ENCODE data around the gene CC2D1A.
"Not testable (repeated sequence)": the region's sequence is repeated elsewhere in the genome, so short reads cannot be mapped to it uniquely, and the experiment has no call there.

The CC2D1A gene

DNA sequence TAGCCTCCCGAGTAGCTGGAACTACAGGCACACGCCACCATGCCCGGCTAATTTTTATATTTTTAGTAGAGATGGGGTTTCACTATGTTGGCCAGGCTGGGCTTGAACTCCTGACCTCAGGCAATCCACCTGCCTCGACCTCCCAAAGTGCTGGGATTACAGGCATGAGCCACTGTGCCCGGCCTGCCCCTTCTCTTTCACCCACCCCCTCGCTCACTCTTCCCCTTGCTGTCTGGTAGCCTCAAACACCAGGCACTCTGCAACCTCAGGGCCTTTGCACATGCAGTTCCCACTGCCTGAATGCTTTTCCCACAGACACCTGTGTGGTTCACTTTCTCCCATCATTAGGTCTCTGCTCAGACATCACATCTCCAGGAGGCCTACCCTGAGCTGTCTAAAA, 16.1 kb downstream of the CC2D1A start:
- not testable (repeated sequence) for H3K27me3 Mint-ChIP-seq; DNase-seq (ENCODE audit: low spot score in 2 of 2); H3K4me1 Mint-ChIP-seq; ATAC-seq (replicated peaks; ENCODE audit: extremely low read depth, poor library complexity, severe bottlenecking); H3K4me3 Mint-ChIP-seq; H3K9me3 Mint-ChIP-seq
- peak overlapping the region; percentile 59 for H3K27ac Mint-ChIP-seq (ENCODE audit: low read depth)
- peaks cover 28% of the 10 kb centered on the region for H3K36me3 Mint-ChIP-seq (ENCODE audit: insufficient read depth)

DNA sequence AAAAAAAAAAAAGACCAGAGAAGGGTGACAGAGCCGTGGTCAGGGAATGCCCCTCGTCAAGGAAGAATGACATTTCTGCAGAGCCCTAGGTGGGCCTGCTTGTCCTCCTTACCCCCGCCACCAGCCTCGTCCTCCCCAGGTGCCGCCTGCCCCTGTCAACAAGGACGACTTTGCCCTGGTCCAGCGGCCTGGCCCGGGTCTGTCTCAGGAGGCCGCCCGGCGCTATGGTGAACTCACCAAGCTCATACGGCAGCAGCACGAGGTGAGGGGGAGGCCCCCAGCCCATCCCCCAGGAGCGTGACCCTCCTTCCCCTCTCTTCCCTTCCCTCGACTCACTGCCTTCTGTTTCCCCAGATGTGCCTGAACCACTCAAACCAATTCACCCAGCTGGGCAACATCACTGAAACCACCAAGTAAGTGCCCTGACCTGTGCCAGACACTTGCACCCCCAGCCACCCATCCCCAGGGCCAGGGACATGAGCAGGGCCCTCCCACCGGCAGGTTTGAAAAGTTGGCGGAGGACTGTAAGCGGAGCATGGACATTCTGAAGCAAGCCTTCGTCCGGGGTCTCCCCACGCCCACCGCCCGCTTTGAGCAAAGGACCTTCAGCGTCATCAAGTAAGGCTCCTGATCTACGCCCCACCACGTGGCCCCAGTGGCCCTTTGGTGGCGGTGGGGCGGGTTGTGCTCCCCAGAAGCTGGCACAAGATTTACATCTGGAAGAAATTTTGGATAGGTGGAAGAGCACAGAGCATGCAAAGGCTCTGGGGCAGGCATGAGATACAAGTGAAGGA, 17.4 kb downstream of the CC2D1A start:
- DNase-seq (ENCODE audit: low spot score in 2 of 2) (no peak), ATAC-seq (replicated peaks; ENCODE audit: extremely low read depth, poor library complexity, severe bottlenecking) (no peak)
- peaks cover 4% of the 10 kb centered on the region for H3K4me1 Mint-ChIP-seq
- no peak overlapping the region for H3K4me3 Mint-ChIP-seq
- H3K27me3 Mint-ChIP-seq: no peaks in the 10 kb centered on the region
- H3K9me3 Mint-ChIP-seq: no peaks in the 10 kb centered on the region
- H3K36me3 Mint-ChIP-seq (ENCODE audit: insufficient read depth): peaks cover 23% of the 10 kb centered on the region
- H3K27ac Mint-ChIP-seq (ENCODE audit: low read depth): no peak overlapping the region

DNA sequence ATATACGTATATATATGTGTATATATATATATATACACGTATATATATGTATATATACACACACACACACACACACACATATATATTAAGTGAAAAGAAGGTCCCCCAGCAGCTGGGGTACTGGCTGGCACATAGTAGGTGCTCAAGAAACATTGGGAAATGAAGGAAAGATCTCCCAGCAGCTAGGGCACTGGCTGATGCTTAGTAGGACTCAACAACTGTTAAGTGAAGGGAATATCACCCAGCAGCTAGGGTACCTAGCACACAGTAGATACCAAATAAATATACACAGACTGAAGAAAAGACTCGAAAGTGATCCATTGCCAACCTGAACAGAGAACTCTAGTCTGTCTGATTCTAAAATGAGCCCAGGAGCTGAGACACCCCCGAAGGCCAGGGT, 20.0 kb downstream of the CC2D1A start:
- no peak overlapping the region for H3K4me3 Mint-ChIP-seq
- no peaks in the 10 kb centered on the region for H3K9me3 Mint-ChIP-seq
- H3K36me3 Mint-ChIP-seq (ENCODE audit: insufficient read depth): peaks cover 21% of the 10 kb centered on the region
- H3K4me1 Mint-ChIP-seq: peaks cover 3% of the 10 kb centered on the region
- ATAC-seq (replicated peaks; ENCODE audit: extremely low read depth, poor library complexity, severe bottlenecking) (no peak), DNase-seq (ENCODE audit: low spot score in 2 of 2) (no peak)
- no peaks in the 10 kb centered on the region for H3K27me3 Mint-ChIP-seq
- peak overlapping the region; percentile 32 for H3K27ac Mint-ChIP-seq (ENCODE audit: low read depth)

DNA sequence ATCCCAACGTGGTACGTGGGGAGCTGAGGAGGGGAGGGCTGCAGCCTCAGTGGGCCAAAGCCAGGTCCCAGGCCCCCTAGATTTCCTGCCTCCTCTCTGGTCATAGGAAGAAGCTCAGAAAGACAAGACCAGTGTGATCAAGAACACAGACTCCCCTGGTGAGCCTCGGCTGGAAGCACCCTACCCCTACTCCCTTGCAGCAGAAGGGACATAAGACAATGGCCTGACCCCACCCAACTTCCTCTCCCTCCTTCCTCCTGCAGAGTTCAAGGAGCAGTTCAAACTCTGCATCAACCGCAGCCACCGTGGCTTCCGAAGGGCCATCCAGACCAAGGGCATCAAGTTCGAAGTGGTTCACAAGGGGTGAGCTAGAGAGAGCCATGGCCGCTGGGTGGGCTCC, 20.7 kb downstream of the CC2D1A start:
- Mint-ChIP-seq H3K4me3 (no peak overlapping the region), H3K36me3 (ENCODE audit: insufficient read depth) (peaks cover 20% of the 10 kb centered on the region), H3K9me3 (no peaks in the 10 kb centered on the region), H3K27me3 (no peaks in the 10 kb centered on the region), H3K4me1 (no peaks in the 10 kb centered on the region), H3K27ac (ENCODE audit: low read depth) (peak overlapping the region; percentile 32)
- DNase-seq (ENCODE audit: low spot score in 2 of 2) (no peak), ATAC-seq (replicated peaks; ENCODE audit: extremely low read depth, poor library complexity, severe bottlenecking) (no peak)

DNA sequence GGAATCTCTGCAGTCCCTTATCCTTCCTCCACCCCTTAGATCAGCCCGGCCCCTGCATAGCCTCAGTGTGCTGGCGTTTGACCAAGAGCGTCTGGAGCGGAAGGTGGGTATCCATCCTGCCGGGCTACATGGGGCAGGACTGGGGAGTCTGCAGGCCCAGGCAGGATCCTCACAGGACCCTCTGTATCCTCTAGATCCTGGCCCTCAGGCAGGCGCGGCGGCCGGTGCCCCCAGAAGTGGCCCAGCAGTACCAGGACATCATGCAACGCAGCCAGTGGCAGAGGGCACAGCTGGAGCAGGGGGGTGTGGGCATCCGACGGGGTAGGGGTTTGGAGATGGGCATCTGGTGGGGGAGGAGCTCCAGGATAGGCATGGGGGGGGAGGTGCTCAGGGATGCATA, 23.3 kb downstream of the CC2D1A start:
- peaks cover 10% of the 10 kb centered on the region for H3K36me3 Mint-ChIP-seq (ENCODE audit: insufficient read depth)
- no peak overlapping the region for H3K4me3 Mint-ChIP-seq
- ATAC-seq (replicated peaks; ENCODE audit: extremely low read depth, poor library complexity, severe bottlenecking): no peak
- no peak overlapping the region for H3K27ac Mint-ChIP-seq (ENCODE audit: low read depth)
- H3K9me3 Mint-ChIP-seq: no peaks in the 10 kb centered on the region
- DNase-seq (ENCODE audit: low spot score in 2 of 2): no peak
- H3K4me1 Mint-ChIP-seq: peaks cover 6% of the 10 kb centered on the region
- H3K27me3 Mint-ChIP-seq: no peaks in the 10 kb centered on the region

DNA sequence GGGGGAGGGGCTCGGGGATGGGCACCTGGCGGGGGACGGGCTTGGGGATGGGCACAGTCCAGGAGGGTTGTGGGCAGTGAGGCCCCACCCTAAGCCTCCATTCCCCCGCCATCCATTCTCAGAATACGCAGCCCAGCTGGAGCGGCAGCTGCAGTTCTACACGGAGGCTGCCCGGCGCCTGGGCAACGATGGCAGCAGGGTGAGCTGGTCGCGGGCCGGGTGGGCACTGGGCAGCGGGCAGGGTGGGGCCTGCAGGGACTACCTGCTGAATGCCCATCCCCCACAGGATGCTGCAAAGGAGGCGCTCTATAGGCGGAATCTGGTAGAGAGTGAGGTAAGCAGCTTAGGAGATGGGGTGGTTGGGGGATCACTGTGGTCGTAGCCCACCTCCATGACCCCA, 24.0 kb downstream of the CC2D1A start:
- Mint-ChIP-seq H3K27ac (ENCODE audit: low read depth) (no peak overlapping the region), H3K4me3 (no peak overlapping the region), H3K27me3 (no peaks in the 10 kb centered on the region), H3K4me1 (peaks cover 6% of the 10 kb centered on the region), H3K36me3 (ENCODE audit: insufficient read depth) (peaks cover 7% of the 10 kb centered on the region), H3K9me3 (no peaks in the 10 kb centered on the region)
- ATAC-seq (replicated peaks; ENCODE audit: extremely low read depth, poor library complexity, severe bottlenecking): no peak
- no peak for DNase-seq (ENCODE audit: low spot score in 2 of 2)

DNA sequence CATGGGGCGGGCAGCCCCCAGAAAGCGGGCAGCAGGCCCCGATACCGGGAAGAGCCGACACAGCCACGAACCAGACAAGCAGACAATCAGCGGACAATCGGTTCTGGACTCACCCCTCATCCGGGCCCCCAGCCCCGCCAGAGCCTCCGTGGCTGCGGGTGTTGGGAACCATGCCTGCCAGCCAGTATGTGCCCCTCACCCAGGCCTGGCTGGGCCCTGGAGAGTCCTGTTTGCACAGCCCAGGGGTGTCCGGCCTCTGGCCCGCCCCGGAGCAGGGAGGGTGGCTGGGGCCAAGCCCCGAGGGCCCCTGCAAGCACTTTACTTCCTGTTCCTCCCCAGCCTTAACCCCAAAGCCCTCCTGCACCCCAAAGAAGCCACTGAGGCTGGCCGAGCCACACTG, 24.4 kb downstream of the CC2D1A start:
- no peaks in the 10 kb centered on the region for H3K9me3 Mint-ChIP-seq
- no peaks in the 10 kb centered on the region for H3K27me3 Mint-ChIP-seq
- H3K4me3 Mint-ChIP-seq: no peak overlapping the region

DNA sequence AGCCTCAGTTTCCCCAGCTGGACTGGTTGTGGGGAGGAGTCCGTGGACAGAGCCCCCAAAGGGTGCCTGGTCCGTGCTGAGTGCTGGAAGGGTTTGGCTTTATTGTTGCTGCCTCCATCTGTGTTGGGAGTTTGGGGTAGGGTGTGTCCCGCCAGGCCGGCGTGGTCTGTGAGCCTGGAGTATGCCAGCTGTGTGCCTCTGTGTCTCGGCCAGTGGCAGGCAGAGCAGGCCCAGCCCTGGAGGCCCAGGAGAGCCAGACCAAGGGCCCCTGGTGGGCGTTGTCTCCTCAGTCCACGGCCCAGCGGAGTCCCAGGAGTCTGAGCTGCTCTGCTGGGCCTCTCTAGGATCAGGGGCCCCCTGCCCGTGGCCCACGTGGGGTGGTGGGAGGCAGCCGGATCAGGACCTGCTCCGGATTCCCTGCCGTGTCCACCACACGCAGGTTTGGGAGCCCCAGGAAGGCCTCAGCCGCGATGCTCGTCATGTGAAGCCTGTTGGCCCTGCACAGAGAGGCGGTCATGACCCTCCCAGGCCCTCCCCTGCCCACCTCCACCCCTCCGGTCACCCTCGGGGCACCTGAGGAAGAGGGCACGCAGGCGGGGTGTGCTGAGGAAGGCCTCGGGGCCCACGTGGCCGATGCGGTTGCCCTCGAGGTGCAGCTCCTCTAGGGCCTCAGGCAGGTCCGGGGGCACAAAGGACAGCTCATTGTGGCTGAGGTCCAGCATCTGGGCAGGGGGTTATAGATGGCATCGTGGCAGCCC, 25.6 kb downstream of the CC2D1A start:
- Mint-ChIP-seq H3K36me3 (ENCODE audit: insufficient read depth) (peaks cover 6% of the 10 kb centered on the region), H3K9me3 (no peaks in the 10 kb centered on the region), H3K27ac (ENCODE audit: low read depth) (no peak overlapping the region), H3K4me1 (peaks cover 6% of the 10 kb centered on the region), H3K27me3 (no peaks in the 10 kb centered on the region), H3K4me3 (no peak overlapping the region)
- DNase-seq (ENCODE audit: low spot score in 2 of 2) (no peak), ATAC-seq (replicated peaks; ENCODE audit: extremely low read depth, poor library complexity, severe bottlenecking) (no peak)

More for the DNA sequence above, 24.4 kb downstream of the CC2D1A start:
- peaks cover 6% of the 10 kb centered on the region for H3K4me1 Mint-ChIP-seq
- peaks cover 7% of the 10 kb centered on the region for H3K36me3 Mint-ChIP-seq (ENCODE audit: insufficient read depth)
- DNase-seq (ENCODE audit: low spot score in 2 of 2) (no peak), ATAC-seq (replicated peaks; ENCODE audit: extremely low read depth, poor library complexity, severe bottlenecking) (no peak)
- no peak overlapping the region for H3K27ac Mint-ChIP-seq (ENCODE audit: low read depth)

DNA sequence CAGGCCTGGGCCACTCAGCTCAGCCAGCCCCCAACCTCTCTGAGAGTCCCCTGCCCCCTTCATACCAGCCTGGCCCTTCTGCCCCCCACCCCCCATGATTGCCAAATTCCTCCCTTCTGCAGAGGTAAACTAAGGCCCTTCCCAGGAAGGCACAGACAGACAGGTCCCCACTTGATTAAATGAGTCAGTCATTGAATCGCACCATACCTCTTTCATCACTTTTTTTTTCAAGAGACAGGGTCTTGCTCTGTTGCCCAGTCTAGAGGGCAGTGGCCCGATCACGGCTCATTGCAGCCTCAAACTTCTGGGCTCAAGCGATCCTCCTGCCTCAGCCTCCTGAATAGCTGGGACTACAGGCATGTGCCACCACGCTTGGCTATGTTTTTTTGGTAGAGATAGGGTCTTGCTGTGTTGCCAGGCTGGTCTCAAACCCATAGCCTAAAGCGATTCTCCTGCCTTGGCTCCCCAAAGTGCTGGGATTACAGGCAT, 26.2 kb downstream of the CC2D1A start:
- H3K4me1 Mint-ChIP-seq: peaks cover 6% of the 10 kb centered on the region
- peaks cover 4% of the 10 kb centered on the region for H3K36me3 Mint-ChIP-seq (ENCODE audit: insufficient read depth)
- no peaks in the 10 kb centered on the region for H3K27me3 Mint-ChIP-seq
- no peaks in the 10 kb centered on the region for H3K9me3 Mint-ChIP-seq
- DNase-seq (ENCODE audit: low spot score in 2 of 2) (no peak), ATAC-seq (replicated peaks; ENCODE audit: extremely low read depth, poor library complexity, severe bottlenecking) (no peak)
- H3K27ac Mint-ChIP-seq (ENCODE audit: low read depth): no peak overlapping the region
- H3K4me3 Mint-ChIP-seq: no peak overlapping the region

DNA sequence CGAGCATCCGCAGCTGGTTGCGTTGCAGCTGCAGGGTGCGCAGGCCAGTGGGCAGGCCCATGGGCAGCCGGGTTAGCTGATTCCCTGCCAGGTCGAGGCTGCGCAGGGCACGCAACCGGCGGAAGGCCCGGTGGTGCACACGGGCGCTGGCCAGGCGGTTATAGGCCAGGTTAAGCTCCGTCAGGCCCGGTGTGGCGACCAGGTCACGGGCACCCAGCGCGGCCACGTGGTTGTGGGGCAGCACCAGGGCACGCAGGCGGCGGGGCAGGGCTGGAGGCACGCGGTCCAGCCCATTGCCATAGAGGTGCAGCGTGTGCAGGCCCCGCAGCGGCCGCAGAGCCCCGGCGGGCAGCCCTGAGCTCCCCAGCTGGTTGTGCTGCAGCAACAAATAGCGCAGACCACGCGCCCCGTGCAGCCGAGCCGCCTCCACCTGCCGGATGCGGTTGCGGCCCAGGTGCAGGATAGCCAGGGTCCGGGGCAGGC, 27.0 kb downstream of the CC2D1A start:
- no peak overlapping the region for H3K4me3 Mint-ChIP-seq
- H3K36me3 Mint-ChIP-seq (ENCODE audit: insufficient read depth): peaks cover 4% of the 10 kb centered on the region
- no peak for ATAC-seq (replicated peaks; ENCODE audit: extremely low read depth, poor library complexity, severe bottlenecking)
- no peaks in the 10 kb centered on the region for H3K27me3 Mint-ChIP-seq
- DNase-seq (ENCODE audit: low spot score in 2 of 2): no peak
- H3K9me3 Mint-ChIP-seq: no peaks in the 10 kb centered on the region
- peaks cover 6% of the 10 kb centered on the region for H3K4me1 Mint-ChIP-seq
- no peak overlapping the region for H3K27ac Mint-ChIP-seq (ENCODE audit: low read depth)

DNA sequence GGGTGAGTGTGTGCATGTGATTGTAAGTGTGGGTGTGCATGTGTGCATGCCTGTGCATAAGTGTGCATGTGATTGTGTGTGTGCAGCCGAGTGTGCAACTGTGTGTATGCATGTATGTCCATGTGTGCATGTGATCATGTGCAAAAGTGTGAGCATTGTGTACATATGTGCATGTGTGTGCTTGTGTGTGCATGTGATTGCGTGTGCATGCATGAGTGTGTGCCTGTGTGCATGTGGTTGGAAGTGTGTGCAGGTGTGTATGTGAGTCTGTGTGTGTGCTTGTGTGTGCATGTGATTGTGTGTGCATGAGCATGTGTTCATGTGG, 28.7 kb downstream of the CC2D1A start:
- no peak for DNase-seq (ENCODE audit: low spot score in 2 of 2)
- peaks cover 3% of the 10 kb centered on the region for H3K36me3 Mint-ChIP-seq (ENCODE audit: insufficient read depth)
- no peak for ATAC-seq (replicated peaks; ENCODE audit: extremely low read depth, poor library complexity, severe bottlenecking)
- no peaks in the 10 kb centered on the region for H3K27me3 Mint-ChIP-seq
- H3K4me1 Mint-ChIP-seq: peaks cover 6% of the 10 kb centered on the region
- H3K9me3 Mint-ChIP-seq: no peaks in the 10 kb centered on the region
- no peak overlapping the region for H3K4me3 Mint-ChIP-seq
- no peak overlapping the region for H3K27ac Mint-ChIP-seq (ENCODE audit: low read depth)

DNA sequence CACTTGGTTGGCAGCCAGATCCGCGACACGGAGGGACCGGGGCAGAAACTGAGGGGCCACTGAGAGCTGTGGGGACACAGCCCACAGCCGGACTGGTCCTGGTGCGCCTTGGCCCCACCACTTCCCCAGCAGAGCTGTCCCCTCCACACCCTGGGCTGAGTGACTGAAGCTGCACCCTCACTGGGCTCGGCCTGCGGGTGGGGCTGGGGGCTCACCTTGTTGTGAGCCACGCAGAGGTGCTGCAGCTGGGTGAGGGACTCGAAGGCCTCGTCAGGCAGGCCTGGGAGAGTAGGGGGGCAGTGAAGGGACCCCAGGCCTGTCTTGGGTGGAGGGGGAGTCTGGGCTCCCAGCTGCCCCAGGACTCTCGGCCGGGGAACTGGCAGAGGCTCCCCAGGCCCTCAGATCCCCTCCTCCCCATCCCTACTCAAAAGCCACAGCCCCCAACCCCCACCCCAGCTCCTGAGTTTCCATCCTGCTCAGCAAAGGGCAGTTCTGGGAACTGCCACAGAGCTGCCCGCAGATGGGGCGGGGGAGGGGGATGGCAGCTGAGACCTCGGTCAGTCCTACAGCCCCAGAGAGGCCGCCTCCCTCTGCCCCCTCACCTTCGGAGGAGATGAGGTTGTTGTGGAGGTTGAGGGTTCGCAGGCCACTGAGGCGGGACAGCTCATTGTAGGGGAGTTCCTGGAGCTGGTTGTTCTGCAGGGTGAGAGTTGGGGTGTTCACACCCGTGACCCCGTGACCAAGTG, 29.9 kb downstream of the CC2D1A start:
- peaks cover 6% of the 10 kb centered on the region for H3K4me1 Mint-ChIP-seq
- H3K27ac Mint-ChIP-seq (ENCODE audit: low read depth): no peak overlapping the region
- H3K9me3 Mint-ChIP-seq: no peaks in the 10 kb centered on the region
- no peak overlapping the region for H3K4me3 Mint-ChIP-seq
- DNase-seq (ENCODE audit: low spot score in 2 of 2) (no peak), ATAC-seq (replicated peaks; ENCODE audit: extremely low read depth, poor library complexity, severe bottlenecking) (no peak)
- peaks cover 1% of the 10 kb centered on the region for H3K36me3 Mint-ChIP-seq (ENCODE audit: insufficient read depth)
- H3K27me3 Mint-ChIP-seq: no peaks in the 10 kb centered on the region
